ENCODE results near the gene DPAGT1. TPM values are rescaled to one million over a fixed set of nuclear protein-coding genes. Genes with fewer than 3 reads are reported as not detected.

DPAGT1 gene
- total RNA-seq, 5 donors from 2014 or later (not counting 1 experiment from before 2014, with no cell fraction given): 21.7 to 54.2 (median 43.9) TPM

DNA sequence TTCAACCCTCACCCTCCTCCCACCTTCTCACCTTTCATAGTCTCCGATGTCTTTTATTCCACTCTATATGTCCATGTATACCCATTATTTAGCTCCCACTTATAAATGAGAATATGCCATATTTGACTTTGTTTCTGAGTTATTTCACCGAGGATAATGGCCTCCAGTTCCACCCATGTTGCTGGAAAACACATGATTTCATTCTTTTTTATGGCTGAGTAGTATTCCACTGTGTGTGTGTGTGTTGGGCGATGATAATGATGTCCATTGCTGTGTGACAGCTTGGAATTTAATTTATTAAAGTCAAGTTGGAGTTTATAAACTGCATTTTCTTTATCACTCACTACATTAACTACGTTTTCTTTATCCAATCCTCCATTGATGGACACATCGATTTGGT lies 16.6 kb upstream of the DPAGT1 start:
- WGBS (ENCODE audit: insufficient coverage): no CpG with 5 or more reads among the region's 5 CpGs
- Mint-ChIP-seq H3K27ac (peak overlapping the region in 1 of 2 donors; percentile 52), H3K36me3 (peaks cover 21% of the 10 kb centered on the region), H3K27me3 (no peaks in the 10 kb centered on the region), H3K9me3 (no peaks in the 10 kb centered on the region), H3K4me3 (no peak overlapping the region), H3K4me1 (peaks cover 48 to 65% (median 56%) of the 10 kb centered on the region in 3 donors)
- Histone ChIP-seq H3K4me1 (ENCODE audit: control insufficient read depth in 1 of 2, extremely low read depth in 1 of 2, insufficient read depth in 2 of 2, low read length in 2 of 2) (peaks cover 13 to 57% of the 10 kb centered on the region in 2 experiments), H3K9me3 (no peaks in the 10 kb centered on the region), H3K27me3 (replicated peaks in 1 of 2; ENCODE audit: control insufficient read depth in 2 of 2, extremely low read depth in 1 of 2, insufficient read depth in 2 of 2, low read length in 1 of 2) (no peaks in the 10 kb centered on the region), H3K27ac (ENCODE audit: low read length) (no peak overlapping the region), H3K36me3 (ENCODE audit: control insufficient read depth in 2 of 2, extremely low read depth in 1 of 2, insufficient read depth in 1 of 2, low read length in 1 of 2) (peaks cover 3 to 36% of the 10 kb centered on the region in 2 donors), H3K4me3 (ENCODE audit: control insufficient read depth in 1 of 2, extremely low read depth in 1 of 2, low read length in 1 of 2) (no peak overlapping the region)
- ChIA-PET CTCF (interaction anchor here in 1 of 2 donors (1.0 kb wide), 1 partner anchor 9 kb away, joined by 5 read pairs; no protein-coding TSS in a partner anchor), POLR2A (interaction anchor here in 1 of 2 donors (0.6 to 1.2 kb wide), 3 partner anchors 16 to 25 kb away, joined by 3 to 4 read pairs (median 4); partner anchors contain the start of gene DPAGT1)
- ATAC-seq (replicated peaks in 1 of 4): no peak
- DNase-seq: no peak

DNA sequence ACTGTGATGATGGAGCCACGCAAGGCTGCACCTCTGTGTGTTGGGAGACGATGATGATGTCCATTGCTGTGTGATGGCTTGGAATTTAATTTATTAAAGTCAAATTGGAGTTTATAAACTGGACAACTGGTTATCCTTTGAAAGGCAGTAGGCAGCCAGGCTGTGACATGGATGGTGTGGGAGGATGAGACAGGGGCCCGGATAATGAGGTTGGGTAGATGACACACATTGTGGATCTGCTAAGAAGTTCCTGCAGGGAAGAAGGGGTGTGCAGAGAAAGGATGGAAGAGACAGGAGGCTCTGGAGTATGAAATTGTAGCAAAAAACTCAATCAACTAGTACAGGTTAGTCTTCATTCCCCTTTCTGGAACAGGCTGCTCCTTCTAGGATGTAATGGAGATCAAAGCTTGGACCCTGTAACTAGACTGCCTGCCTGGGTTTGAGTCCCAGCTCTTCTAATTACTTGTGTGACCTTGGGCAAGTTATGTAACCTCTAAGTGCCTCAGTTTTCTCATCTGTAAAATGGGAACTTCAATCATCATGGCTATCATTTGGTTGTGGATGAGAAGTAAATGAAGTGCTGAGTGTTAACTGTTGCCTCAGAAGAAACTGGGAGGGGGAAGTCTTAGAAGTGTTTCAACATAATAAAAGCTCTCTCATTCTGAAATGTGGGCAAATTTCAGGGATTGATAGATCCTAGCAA lies 15.5 kb upstream of the DPAGT1 start:
- Mint-ChIP-seq H3K9me3 (no peaks in the 10 kb centered on the region), H3K4me1 (peaks cover 40 to 55% (median 48%) of the 10 kb centered on the region in 3 donors), H3K27ac (peak overlapping the region; percentile 79 to 82), H3K4me3 (peak overlapping the region in 1 of 3 donors; percentile 76), H3K27me3 (no peaks in the 10 kb centered on the region), H3K36me3 (peaks cover 24% of the 10 kb centered on the region)
- Histone ChIP-seq H3K4me1 (ENCODE audit: control insufficient read depth in 1 of 2, extremely low read depth in 1 of 2, insufficient read depth in 2 of 2, low read length in 2 of 2) (peaks cover 8 to 47% of the 10 kb centered on the region in 2 experiments), H3K27me3 (replicated peaks in 1 of 2; ENCODE audit: control insufficient read depth in 2 of 2, extremely low read depth in 1 of 2, insufficient read depth in 2 of 2, low read length in 1 of 2) (no peaks in the 10 kb centered on the region), H3K27ac (ENCODE audit: low read length) (peak overlapping the region; percentile 79), H3K4me3 (ENCODE audit: control insufficient read depth in 1 of 2, extremely low read depth in 1 of 2, low read length in 1 of 2) (no peak overlapping the region), H3K9me3 (no peaks in the 10 kb centered on the region), H3K36me3 (ENCODE audit: control insufficient read depth in 2 of 2, extremely low read depth in 1 of 2, insufficient read depth in 1 of 2, low read length in 1 of 2) (peaks cover 6 to 44% of the 10 kb centered on the region in 2 donors)
- CTCF ChIA-PET: interaction anchor here (0.5 to 1.4 kb wide), 2 partner anchors 10 to 80 kb away, joined by 3 read pairs; partner anchors contain the start of gene C2CD2L (in 1 of the 2)
- ATAC-seq (replicated peaks in 1 of 4): no peak
- POLR2A ChIA-PET: interaction anchor here in 1 of 2 donors (0.6 to 1.2 kb wide), 2 partner anchors 22 to 26 kb away, joined by 3 to 4 read pairs; a partner anchor contains a TSS
- 100% methylated on average over 3 of the region's 3 CpGs for WGBS (ENCODE audit: insufficient coverage)
- DNase-seq: no peak

DNA sequence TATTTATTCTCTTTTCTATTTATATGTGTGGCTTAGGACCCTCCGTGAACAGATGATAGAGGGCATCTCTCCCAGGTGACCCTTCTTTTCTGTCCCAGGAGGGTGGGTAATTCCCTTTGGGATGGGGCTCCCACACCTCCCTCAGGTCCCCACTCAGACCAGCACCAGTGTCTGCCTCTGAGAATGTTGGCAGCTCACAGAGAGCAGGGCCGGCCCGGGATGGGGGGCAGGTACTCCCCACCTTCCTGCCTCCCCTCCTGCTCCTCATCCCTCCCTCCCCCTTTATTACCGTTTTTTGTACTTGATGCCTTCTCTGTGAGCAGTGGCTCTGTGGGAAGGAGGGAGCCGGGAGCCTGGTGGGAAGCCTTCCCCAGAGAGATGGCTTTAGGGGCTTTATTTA lies 14.9 kb upstream of the DPAGT1 start:
- peaks cover 28% of the 10 kb centered on the region for H3K36me3 Mint-ChIP-seq
- no peaks in the 10 kb centered on the region for H3K9me3 Mint-ChIP-seq
- no CpG with 5 or more reads among the region's 5 CpGs for WGBS (ENCODE audit: insufficient coverage)
- Histone ChIP-seq H3K36me3 (ENCODE audit: control insufficient read depth in 2 of 2, extremely low read depth in 1 of 2, insufficient read depth in 1 of 2, low read length in 1 of 2) (peaks cover 11 to 50% of the 10 kb centered on the region in 2 donors), H3K9me3 (no peaks in the 10 kb centered on the region), H3K27me3 (replicated peaks in 1 of 2; ENCODE audit: control insufficient read depth in 2 of 2, extremely low read depth in 1 of 2, insufficient read depth in 2 of 2, low read length in 1 of 2) (no peaks in the 10 kb centered on the region), H3K4me1 (ENCODE audit: control insufficient read depth in 1 of 2, extremely low read depth in 1 of 2, insufficient read depth in 2 of 2, low read length in 2 of 2) (peaks cover 4 to 45% of the 10 kb centered on the region in 2 experiments), H3K4me3 (ENCODE audit: control insufficient read depth in 1 of 2, extremely low read depth in 1 of 2, low read length in 1 of 2) (no peak overlapping the region), H3K27ac (ENCODE audit: low read length) (peak overlapping the region; percentile 79)
- peak overlapping the region; percentile 79 to 99 for H3K27ac Mint-ChIP-seq
- no peak for ATAC-seq (replicated peaks in 1 of 4)
- ChIA-PET CTCF (interaction anchor here (0.5 to 1.4 kb wide), 2 partner anchors 10 to 80 kb away, joined by 3 read pairs; partner anchors contain the start of gene C2CD2L (in 1 of the 2)), POLR2A (no interaction called here)
- peak overlapping the region in 1 of 3 donors; percentile 76 for H3K4me3 Mint-ChIP-seq
- H3K27me3 Mint-ChIP-seq: no peaks in the 10 kb centered on the region
- H3K4me1 Mint-ChIP-seq: peaks cover 37 to 50% (median 46%) of the 10 kb centered on the region in 3 donors
- no peak for DNase-seq

DNA sequence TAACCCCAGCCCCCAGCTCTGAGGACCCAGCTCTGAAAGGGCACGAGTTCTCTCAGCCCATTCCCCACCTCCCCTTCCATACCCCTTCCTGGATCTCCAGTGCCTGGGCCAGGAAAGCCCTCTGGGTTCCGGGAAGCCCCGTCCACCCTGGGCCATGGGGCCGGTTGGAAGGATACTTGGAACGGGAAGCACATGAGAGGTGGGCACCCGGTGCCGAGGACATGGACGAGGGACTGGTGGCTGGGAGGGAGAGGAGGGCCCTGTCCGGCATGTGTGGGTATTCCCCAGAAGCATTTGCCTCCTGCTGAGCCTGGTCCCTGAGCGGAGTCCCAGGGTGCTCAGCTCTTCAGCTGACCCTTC lies 14.6 kb upstream of the DPAGT1 start:
- Mint-ChIP-seq H3K4me1 (peaks cover 37 to 50% (median 44%) of the 10 kb centered on the region in 3 donors), H3K36me3 (peaks cover 32% of the 10 kb centered on the region), H3K9me3 (no peaks in the 10 kb centered on the region), H3K4me3 (peak overlapping the region; percentile 76), H3K27ac (peak overlapping the region; percentile 96 to 99), H3K27me3 (no peaks in the 10 kb centered on the region)
- H3K27me3 ChIP-seq (replicated peaks in 1 of 2; ENCODE audit: control insufficient read depth in 2 of 2, extremely low read depth in 1 of 2, insufficient read depth in 2 of 2, low read length in 1 of 2): no peaks in the 10 kb centered on the region
- H3K27ac ChIP-seq (ENCODE audit: low read length): peak overlapping the region; percentile 79
- ATAC-seq (replicated peaks in 1 of 4): no peak
- H3K9me3 ChIP-seq: no peaks in the 10 kb centered on the region
- POLR2A ChIA-PET: interaction anchor here in 1 of 2 donors (0.6 kb wide), 2 partner anchors 14 to 799 kb away, joined by 8 to 18 read pairs; no protein-coding TSS in a partner anchor
- DNase-seq: no peak
- H3K4me3 ChIP-seq (ENCODE audit: control insufficient read depth in 1 of 2, extremely low read depth in 1 of 2, low read length in 1 of 2): peak overlapping the region in 1 of 2 donors; percentile 32
- peaks cover 14 to 54% of the 10 kb centered on the region in 2 donors for H3K36me3 ChIP-seq (ENCODE audit: control insufficient read depth in 2 of 2, extremely low read depth in 1 of 2, insufficient read depth in 1 of 2, low read length in 1 of 2)
- CTCF ChIA-PET: interaction anchor here in 1 of 2 donors (1.1 to 1.4 kb wide), 2 partner anchors 9 to 14 kb away, joined by 3 to 4 read pairs; partner anchors contain the start of genes C2CD2L and DPAGT1
- 97% methylated on average over 6 of the region's 10 CpGs for WGBS (ENCODE audit: insufficient coverage)
- H3K4me1 ChIP-seq (ENCODE audit: control insufficient read depth in 1 of 2, extremely low read depth in 1 of 2, insufficient read depth in 2 of 2, low read length in 2 of 2): peaks cover 4 to 45% of the 10 kb centered on the region in 2 experiments

DNA sequence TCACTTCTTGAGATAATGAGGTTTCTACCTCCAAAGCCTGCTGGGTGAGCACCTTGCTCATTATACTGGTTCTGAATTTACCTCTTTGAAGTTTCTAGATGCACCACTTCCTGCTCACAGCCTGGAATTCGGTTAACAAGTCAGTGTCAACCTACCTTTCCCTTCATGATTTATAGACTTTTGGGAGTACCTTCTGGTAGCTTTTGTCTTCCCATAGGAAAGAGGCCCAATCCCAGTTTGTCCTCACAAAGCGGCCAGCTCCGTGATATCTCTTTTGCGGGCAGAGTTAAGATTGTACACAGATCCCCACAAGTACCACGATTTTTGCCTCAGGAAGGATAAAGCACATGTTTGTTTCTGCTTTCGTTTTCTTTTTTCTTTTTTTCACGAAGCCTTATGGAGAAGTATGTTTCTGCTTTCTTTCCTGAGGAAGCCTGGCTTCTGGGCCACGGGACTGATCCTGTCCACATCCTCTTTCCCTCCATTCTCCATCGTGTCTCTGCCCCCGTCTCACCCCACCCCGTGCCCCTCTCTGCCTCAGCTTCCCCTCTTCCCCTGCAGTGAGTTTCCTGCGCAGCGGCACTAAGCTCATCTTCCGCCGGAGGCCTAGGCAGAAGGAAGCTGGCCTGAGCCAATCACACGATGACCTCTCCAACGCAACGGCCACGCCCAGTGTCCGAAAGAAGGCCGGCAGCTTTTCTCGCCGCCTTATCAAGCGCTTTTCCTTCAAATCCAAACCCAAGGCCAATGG lies 14.0 kb upstream of the DPAGT1 start:
- H3K36me3 ChIP-seq (ENCODE audit: control insufficient read depth in 2 of 2, extremely low read depth in 1 of 2, insufficient read depth in 1 of 2, low read length in 1 of 2): peaks cover 14 to 59% of the 10 kb centered on the region in 2 donors

More for the DNA sequence above, 14.0 kb upstream of the DPAGT1 start:
- peaks cover 2 to 41% of the 10 kb centered on the region in 2 experiments for H3K4me1 ChIP-seq (ENCODE audit: control insufficient read depth in 1 of 2, extremely low read depth in 1 of 2, insufficient read depth in 2 of 2, low read length in 2 of 2)
- ChIA-PET CTCF (interaction anchor here in 1 of 2 donors (0.6 to 1.4 kb wide), 3 partner anchors 9 to 50 kb away, joined by 3 to 4 read pairs (median 4); partner anchors contain the start of genes C2CD2L and DPAGT1), POLR2A (interaction anchor here in 1 of 2 donors (0.5 to 0.7 kb wide), 4 partner anchors 15 to 798 kb away, joined by 3 to 18 read pairs (median 8); no protein-coding TSS in a partner anchor)
- Mint-ChIP-seq H3K36me3 (peaks cover 36% of the 10 kb centered on the region), H3K27me3 (no peaks in the 10 kb centered on the region), H3K4me1 (peaks cover 32 to 44% (median 39%) of the 10 kb centered on the region in 3 donors), H3K4me3 (peak overlapping the region; percentile 76), H3K9me3 (no peaks in the 10 kb centered on the region), H3K27ac (peak overlapping the region; percentile 96 to 99)
- DNase-seq (peak in 13 of 35 experiments; percentile 10 to 66 (median 23)), ATAC-seq (replicated peaks in 1 of 4) (peak; percentile 81 to 94 (median 87))
- peak overlapping the region in 1 of 2 donors; percentile 32 for H3K4me3 ChIP-seq (ENCODE audit: control insufficient read depth in 1 of 2, extremely low read depth in 1 of 2, low read length in 1 of 2)
- H3K9me3 ChIP-seq: no peaks in the 10 kb centered on the region
- 51% methylated on average over 21 of the region's 24 CpGs for WGBS (ENCODE audit: insufficient coverage)
- no peaks in the 10 kb centered on the region for H3K27me3 ChIP-seq (replicated peaks in 1 of 2; ENCODE audit: control insufficient read depth in 2 of 2, extremely low read depth in 1 of 2, insufficient read depth in 2 of 2, low read length in 1 of 2)
- peak overlapping the region; percentile 79 for H3K27ac ChIP-seq (ENCODE audit: low read length)
